ENCODE measurements around the gene AIFM2. TPM values are rescaled to one million over a fixed set of nuclear protein-coding genes. Genes with fewer than 3 reads are reported as not detected.

Gene AIFM2
- total and polyA plus RNA-seq, 2 of the 13 experiments (the other 11 are each of a cell fraction or from before 2014, with no cell fraction given) = 20.3 to 29.5 TPM

DNA sequence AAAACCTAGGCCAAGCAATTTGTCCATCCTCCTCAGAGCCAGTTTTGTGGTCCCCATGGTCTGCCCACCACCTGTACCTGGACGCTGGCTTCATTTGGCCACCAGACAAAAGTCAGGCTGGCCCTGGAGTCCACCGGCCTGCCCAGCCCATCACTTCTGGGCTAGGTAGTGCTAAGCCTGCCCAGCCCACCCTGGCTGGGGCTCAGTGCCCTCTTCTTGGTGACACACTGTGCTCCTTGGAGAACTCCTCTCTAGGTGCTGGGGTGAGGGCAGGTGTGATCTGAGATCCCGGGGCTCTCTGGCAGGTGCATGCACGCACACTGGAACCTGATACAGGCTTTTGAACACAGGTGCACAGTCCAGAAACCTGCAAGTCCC, 1.1 kb downstream of the AIFM2 start:
- Histone ChIP-seq H3K4me3 (replicated peaks in 1 of 3; ENCODE audit: insufficient read depth in 1 of 3, low read depth in 2 of 3, low read length in 3 of 3) (peak overlapping the region; percentile 77 to 97 (median 94)), H3K27ac (ENCODE audit: extremely low read length, insufficient read depth, low read length) (peak overlapping the region; percentile 97)
- TF ChIP-seq, protein P1, sequence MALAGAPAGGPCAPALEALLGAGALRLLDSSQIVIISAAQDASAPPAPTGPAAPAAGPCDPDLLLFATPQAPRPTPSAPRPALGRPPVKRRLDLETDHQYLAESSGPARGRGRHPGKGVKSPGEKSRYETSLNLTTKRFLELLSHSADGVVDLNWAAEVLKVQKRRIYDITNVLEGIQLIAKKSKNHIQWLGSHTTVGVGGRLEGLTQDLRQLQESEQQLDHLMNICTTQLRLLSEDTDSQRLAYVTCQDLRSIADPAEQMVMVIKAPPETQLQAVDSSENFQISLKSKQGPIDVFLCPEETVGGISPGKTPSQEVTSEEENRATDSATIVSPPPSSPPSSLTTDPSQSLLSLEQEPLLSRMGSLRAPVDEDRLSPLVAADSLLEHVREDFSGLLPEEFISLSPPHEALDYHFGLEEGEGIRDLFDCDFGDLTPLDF (CRISPR knock-in tag; IDR thresholded peaks at IDR 0.05) = no peak
- TF ChIP-seq MED8 (CRISPR knock-in tag; IDR thresholded peaks at IDR 0.05; ENCODE audit: insufficient replicate concordance) = peak; percentile 10
- TF ChIP-seq, protein P2, sequence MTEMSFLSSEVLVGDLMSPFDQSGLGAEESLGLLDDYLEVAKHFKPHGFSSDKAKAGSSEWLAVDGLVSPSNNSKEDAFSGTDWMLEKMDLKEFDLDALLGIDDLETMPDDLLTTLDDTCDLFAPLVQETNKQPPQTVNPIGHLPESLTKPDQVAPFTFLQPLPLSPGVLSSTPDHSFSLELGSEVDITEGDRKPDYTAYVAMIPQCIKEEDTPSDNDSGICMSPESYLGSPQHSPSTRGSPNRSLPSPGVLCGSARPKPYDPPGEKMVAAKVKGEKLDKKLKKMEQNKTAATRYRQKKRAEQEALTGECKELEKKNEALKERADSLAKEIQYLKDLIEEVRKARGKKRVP (CRISPR knock-in tag; IDR thresholded peaks at IDR 0.05) = no peak
- 0 out of 2 replicates have a peak, but pooled peaks have one; percentile 1 for TF ChIP-seq ZNF225 (CRISPR knock-in tag; IDR thresholded peaks at IDR 0.05)
- TF ChIP-seq, protein P3, sequence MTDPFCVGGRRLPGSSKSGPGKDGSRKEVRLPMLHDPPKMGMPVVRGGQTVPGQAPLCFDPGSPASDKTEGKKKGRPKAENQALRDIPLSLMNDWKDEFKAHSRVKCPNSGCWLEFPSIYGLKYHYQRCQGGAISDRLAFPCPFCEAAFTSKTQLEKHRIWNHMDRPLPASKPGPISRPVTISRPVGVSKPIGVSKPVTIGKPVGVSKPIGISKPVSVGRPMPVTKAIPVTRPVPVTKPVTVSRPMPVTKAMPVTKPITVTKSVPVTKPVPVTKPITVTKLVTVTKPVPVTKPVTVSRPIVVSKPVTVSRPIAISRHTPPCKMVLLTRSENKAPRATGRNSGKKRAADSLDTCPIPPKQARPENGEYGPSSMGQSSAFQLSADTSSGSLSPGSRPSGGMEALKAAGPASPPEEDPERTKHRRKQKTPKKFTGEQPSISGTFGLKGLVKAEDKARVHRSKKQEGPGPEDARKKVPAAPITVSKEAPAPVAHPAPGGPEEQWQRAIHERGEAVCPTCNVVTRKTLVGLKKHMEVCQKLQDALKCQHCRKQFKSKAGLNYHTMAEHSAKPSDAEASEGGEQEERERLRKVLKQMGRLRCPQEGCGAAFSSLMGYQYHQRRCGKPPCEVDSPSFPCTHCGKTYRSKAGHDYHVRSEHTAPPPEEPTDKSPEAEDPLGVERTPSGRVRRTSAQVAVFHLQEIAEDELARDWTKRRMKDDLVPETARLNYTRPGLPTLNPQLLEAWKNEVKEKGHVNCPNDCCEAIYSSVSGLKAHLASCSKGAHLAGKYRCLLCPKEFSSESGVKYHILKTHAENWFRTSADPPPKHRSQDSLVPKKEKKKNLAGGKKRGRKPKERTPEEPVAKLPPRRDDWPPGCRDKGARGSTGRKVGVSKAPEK (CRISPR knock-in tag; IDR thresholded peaks at IDR 0.05; ENCODE audit: borderline replicate concordance) = 0 out of 2 replicates have a peak, but pooled peaks have one; percentile 40
- TF ChIP-seq ZNF3 (CRISPR knock-in tag; IDR thresholded peaks at IDR 0.05) = no peak
- 0 out of 2 replicates have a peak, but pooled peaks have one; percentile 9 for TF ChIP-seq ZNF772 (CRISPR knock-in tag; IDR thresholded peaks at IDR 0.05)
- TF ChIP-seq, protein P4, sequence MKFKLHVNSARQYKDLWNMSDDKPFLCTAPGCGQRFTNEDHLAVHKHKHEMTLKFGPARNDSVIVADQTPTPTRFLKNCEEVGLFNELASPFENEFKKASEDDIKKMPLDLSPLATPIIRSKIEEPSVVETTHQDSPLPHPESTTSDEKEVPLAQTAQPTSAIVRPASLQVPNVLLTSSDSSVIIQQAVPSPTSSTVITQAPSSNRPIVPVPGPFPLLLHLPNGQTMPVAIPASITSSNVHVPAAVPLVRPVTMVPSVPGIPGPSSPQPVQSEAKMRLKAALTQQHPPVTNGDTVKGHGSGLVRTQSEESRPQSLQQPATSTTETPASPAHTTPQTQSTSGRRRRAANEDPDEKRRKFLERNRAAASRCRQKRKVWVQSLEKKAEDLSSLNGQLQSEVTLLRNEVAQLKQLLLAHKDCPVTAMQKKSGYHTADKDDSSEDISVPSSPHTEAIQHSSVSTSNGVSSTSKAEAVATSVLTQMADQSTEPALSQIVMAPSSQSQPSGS (CRISPR knock-in tag; IDR thresholded peaks at IDR 0.05) = no peak
- TF ChIP-seq, protein P5, sequence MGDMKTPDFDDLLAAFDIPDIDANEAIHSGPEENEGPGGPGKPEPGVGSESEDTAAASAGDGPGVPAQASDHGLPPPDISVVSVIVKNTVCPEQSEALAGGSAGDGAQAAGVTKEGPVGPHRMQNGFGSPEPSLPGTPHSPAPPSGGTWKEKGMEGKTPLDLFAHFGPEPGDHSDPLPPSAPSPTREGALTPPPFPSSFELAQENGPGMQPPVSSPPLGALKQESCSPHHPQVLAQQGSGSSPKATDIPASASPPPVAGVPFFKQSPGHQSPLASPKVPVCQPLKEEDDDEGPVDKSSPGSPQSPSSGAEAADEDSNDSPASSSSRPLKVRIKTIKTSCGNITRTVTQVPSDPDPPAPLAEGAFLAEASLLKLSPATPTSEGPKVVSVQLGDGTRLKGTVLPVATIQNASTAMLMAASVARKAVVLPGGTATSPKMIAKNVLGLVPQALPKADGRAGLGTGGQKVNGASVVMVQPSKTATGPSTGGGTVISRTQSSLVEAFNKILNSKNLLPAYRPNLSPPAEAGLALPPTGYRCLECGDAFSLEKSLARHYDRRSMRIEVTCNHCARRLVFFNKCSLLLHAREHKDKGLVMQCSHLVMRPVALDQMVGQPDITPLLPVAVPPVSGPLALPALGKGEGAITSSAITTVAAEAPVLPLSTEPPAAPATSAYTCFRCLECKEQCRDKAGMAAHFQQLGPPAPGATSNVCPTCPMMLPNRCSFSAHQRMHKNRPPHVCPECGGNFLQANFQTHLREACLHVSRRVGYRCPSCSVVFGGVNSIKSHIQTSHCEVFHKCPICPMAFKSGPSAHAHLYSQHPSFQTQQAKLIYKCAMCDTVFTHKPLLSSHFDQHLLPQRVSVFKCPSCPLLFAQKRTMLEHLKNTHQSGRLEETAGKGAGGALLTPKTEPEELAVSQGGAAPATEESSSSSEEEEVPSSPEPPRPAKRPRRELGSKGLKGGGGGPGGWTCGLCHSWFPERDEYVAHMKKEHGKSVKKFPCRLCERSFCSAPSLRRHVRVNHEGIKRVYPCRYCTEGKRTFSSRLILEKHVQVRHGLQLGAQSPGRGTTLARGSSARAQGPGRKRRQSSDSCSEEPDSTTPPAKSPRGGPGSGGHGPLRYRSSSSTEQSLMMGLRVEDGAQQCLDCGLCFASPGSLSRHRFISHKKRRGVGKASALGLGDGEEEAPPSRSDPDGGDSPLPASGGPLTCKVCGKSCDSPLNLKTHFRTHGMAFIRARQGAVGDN (CRISPR knock-in tag; IDR thresholded peaks at IDR 0.05) = 0 out of 2 replicates have a peak, but pooled peaks have one; percentile 10

More for the DNA sequence above, 1.1 kb downstream of the AIFM2 start:
- FAIRE-seq = no peak
- POLR2A ChIA-PET = interaction anchor here (0.7 to 10.3 kb wide), 13 partner anchors 13 to 274 kb away, joined by 3 to 109 read pairs (median 4); partner anchors contain the start of genes PPA1, SAR1A and TYSND1
- Histone ChIP-seq H3K4me2 (ENCODE audit: low read depth, low read length) (peak overlapping the region; percentile 99), H3K4me1 (ENCODE audit: insufficient read depth, low read length) (peaks cover 54% of the 10 kb centered on the region), H3K36me3 (replicated peaks in 1 of 2; ENCODE audit: control insufficient read depth in 1 of 2, insufficient read depth in 2 of 2, low read length in 2 of 2) (peaks cover 2 to 14% of the 10 kb centered on the region in 2 experiments; a peak in 3 of 5 replicates), H3K9me3 (ENCODE audit: low read length) (no peaks in the 10 kb centered on the region), H2AFZ (ENCODE audit: low read length) (no peak overlapping the region), H3K9ac (ENCODE audit: insufficient read depth, low read depth, low read length) (peak overlapping the region; percentile 90), H3K27me3 (ENCODE audit: control insufficient read depth in 1 of 2, insufficient read depth in 2 of 2, low read length in 2 of 2) (no peaks in the 10 kb centered on the region; a peak in 1 of 5 replicates), H3K79me2 (ENCODE audit: insufficient read depth, low read length) (peaks cover 48% of the 10 kb centered on the region), H4K20me1 (ENCODE audit: insufficient read depth, low read length) (peaks cover 4% of the 10 kb centered on the region; the same call in 1 of the 2 replicates)
- peak; percentile 27 for ATAC-seq
- no peak for DNase-seq (ENCODE audit: low spot score)
- WGBS (ENCODE audit: low lambda C conversion rate) = 0% methylated on average over 3 of the region's 4 CpGs
- in situ Hi-C loops (cut with HindIII; ENCODE audit: extremely low pct_ligation_motif_present, low pct_unique_long_range_greater_than_20kb) = no loop called here
- CTCF ChIA-PET (ENCODE audit: low intra/inter-chr PET ratio, low total read pairs) = interaction anchor here (1.2 to 1.7 kb wide), 2 partner anchors 15 kb away, joined by 4 to 5 read pairs; partner anchors contain the start of gene TYSND1
- BruUV-seq (replicated peaks) = TSS peak; percentile 96
- intact Hi-C loops (cut with micrococcal nuclease; ENCODE audit: unreplicated experiment) = no loop called here

Measured in HepG2 (cell line).